Right lung (tissue), 10 donors: ENCODE measurements around the gene GGCT. TPM values are rescaled to one million over a fixed set of nuclear protein-coding genes. Genes with fewer than 3 reads are reported as not detected.
"Not testable (repeated sequence)": the region's sequence is repeated elsewhere in the genome, so short reads cannot be mapped to it uniquely, and the experiment has no call there.

ENCODE experiments used
- DNase-seq, 2 donors: peaks; one replicate each; pipeline ENCODE4 v3.0.0-alpha.2; 2013
- long read RNA-seq, 8 donors: transcript quantifications; one replicate each; lab custom pipeline, GENCODE V29; 2026
- polyA plus RNA-seq, 5 donors: library from polyadenylated mRNA; unstranded; fragments of 120-200 nt; gene quantifications; one replicate each; pipeline versions ENCODE4 v1.2.1 to v1.2.3, GENCODE V29; 2013; ENCODE audit warnings: inconsistent platforms in 1 of 5, low replicate concordance in 1 of 5; ENCODE audit not compliant: insufficient read length in 5 of 5, insufficient read depth in 1 of 5

GGCT gene, protein sequence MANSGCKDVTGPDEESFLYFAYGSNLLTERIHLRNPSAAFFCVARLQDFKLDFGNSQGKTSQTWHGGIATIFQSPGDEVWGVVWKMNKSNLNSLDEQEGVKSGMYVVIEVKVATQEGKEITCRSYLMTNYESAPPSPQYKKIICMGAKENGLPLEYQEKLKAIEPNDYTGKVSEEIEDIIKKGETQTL
- 10 to 100 TPM; 60.0 to 81.5 (median 64.9) TPM for polyA plus RNA-seq
- long read RNA-seq, donor 1, transcript GGCT-202 (4 exons, 1,173 nt): major isoform, 21 of 35 reads
- long read RNA-seq, donor 1, transcript GGCT-207 (3 exons, 1,012 nt): minor isoform, 7 of 35 reads
- long read RNA-seq, donor 1, partial matches to known transcripts: 6 of 35 reads
- long read RNA-seq, donor 1, other reads (novel, unspliced or antisense): 0 of 35 reads
- long read RNA-seq, donor 2, transcript GGCT-202 (4 exons, 1,173 nt): major isoform, 26 of 32 reads
- long read RNA-seq, donor 2, partial matches to known transcripts: 0 of 32 reads
- long read RNA-seq, donor 2, other reads (novel, unspliced or antisense): 0 of 32 reads
- long read RNA-seq, donor 3, transcript GGCT-207 (3 exons, 1,012 nt): minor isoform, 6 of 32 reads
- long read RNA-seq, donor 3, transcript GGCT-202 (4 exons, 1,173 nt): major isoform, 18 of 32 reads
- long read RNA-seq, donor 3, partial matches to known transcripts: 7 of 32 reads
- long read RNA-seq, donor 3, other reads (novel, unspliced or antisense): 0 of 32 reads
- long read RNA-seq, donor 4, transcript GGCT-202 (4 exons, 1,173 nt): major isoform, 6 of 12 reads
- long read RNA-seq, donor 4, partial matches to known transcripts: 0 of 12 reads
- long read RNA-seq, donor 4, other reads (novel, unspliced or antisense): 0 of 12 reads
- long read RNA-seq, donor 5, transcript GGCT-207 (3 exons, 1,012 nt): minor isoform, 7 of 58 reads
- long read RNA-seq, donor 5, transcript GGCT-202 (4 exons, 1,173 nt): major isoform, 38 of 58 reads
- long read RNA-seq, donor 5, partial matches to known transcripts: 13 of 58 reads
- long read RNA-seq, donor 5, other reads (novel, unspliced or antisense): 0 of 58 reads
- long read RNA-seq, donor 6, transcript GGCT-207 (3 exons, 1,012 nt): minor isoform, 7 of 35 reads
- long read RNA-seq, donor 6, transcript GGCT-202 (4 exons, 1,173 nt): major isoform, 18 of 35 reads
- long read RNA-seq, donor 6, partial matches to known transcripts: 10 of 35 reads
- long read RNA-seq, donor 6, other reads (novel, unspliced or antisense): 0 of 35 reads
- long read RNA-seq, donor 7, transcript GGCT-207 (3 exons, 1,012 nt): minor isoform, 6 of 28 reads
- long read RNA-seq, donor 7, transcript GGCT-202 (4 exons, 1,173 nt): major isoform, 20 of 28 reads
- long read RNA-seq, donor 7, partial matches to known transcripts: 0 of 28 reads
- long read RNA-seq, donor 7, other reads (novel, unspliced or antisense): 0 of 28 reads
- long read RNA-seq, donor 8, transcript GGCT-207 (3 exons, 1,012 nt): minor isoform, 5 of 23 reads
- long read RNA-seq, donor 8, transcript GGCT-202 (4 exons, 1,173 nt): major isoform, 9 of 23 reads
- long read RNA-seq, donor 8, partial matches to known transcripts: 9 of 23 reads
- long read RNA-seq, donor 8, other reads (novel, unspliced or antisense): 0 of 23 reads

GRCh38 chr7:30504301-30505173 is at the start of gene GGCT:
TSS of gene GGCT (minus strand) at chr7:30504829. CDS start at chr7:30504709, 120 bp downstream.
- DNase-seq: peak; percentile 96 to 98

DNA sequence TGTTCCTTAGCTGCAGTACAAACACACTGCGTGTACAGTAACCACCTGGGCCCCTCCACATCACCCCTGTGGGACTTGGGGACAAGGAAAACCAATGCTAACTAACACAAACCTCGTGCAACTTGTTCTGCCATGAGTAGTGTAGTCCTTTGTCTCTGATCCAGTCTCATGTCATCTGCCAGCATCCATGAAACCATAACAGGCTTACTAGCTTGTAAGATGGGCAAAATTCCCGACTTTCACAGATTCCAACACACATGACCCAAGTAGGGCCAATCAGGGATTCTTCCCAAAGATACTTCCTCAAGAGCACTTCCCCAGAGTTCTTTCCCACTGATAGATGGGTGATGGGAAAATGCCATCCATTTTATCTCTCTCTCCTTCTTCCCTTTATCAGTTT is 48.9 kb upstream of the GGCT start:
- DNase-seq: no peak

- peak in 1 of 2 donors; percentile 45 for DNase-seq
Observed at GRCh38 chr7:30553141-30553540, 48.5 kb upstream of the GGCT start.

DNA sequence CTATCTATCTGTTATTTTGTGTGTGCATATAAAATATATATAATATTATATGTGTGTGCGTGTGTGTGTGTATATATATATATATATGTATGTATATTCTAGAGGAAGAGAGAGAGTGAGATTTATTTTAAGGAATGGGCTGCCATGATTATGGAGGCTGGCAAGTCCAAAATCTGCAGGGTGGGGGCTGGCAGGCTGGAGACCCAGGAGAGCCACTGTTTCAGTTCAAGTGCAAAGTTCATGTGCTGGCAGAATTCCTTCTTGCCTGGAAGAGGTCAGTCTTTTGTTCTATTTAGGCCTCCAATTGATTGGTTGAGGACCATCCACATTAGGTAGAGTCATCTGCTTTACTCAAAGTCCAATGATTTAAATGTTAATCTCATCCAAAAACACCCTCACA is 47.7 kb upstream of the GGCT start:
- DNase-seq: no peak

DNA sequence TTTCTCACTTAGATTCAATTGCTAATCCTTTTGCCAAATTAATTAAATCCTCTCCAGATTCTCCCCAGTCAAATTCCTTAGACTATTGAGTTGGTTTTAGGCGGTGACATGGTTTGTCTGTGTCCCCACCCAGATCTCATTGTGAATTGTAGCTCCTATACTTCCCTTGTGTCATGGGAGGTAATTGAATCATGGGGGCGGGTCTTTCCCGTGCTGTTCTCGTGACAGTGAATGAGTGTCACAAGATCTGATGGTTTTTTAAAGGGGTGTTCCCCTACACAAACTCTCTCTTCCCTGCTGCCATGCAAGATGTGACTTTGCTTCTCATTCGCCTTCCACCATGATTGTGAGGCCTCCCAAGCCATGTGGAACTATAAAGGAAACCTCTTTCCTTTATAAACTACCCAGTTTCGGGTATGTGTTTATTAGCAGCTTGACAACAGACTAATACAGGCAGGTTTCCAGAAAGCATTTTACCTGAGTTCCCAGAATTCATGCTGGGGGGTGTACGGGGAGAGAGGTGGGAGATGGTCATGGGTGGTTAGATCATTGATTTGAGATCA is 45.4 kb upstream of the GGCT start:
- no peak for DNase-seq

DNA sequence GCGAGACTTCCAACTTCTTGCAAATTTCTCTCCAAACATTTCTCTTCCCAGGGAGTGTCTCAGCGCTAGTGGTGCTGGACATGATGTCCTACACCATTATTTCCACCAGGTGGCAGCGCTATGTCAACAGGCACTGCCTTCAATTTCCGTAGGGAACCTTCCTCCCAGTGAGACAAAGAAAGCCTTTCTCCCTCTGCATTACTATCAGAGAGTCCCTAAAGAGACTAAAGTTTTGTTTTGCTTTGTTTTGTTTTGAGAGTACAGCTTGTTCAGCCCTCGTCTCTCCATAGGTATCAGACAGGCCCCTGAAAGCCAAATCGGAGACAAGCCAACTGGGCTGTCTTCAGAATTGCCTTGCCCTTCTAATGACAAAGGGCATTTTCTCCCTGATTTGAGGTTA is 44.2 kb upstream of the GGCT start:
- peak; percentile 49 to 70 for DNase-seq

GRCh38 chr7:30546596-30546995 is 42.0 kb upstream of the GGCT start:
- DNase-seq: no peak

- no peak for DNase-seq
Observed at GRCh38 chr7:30545791-30546555, 41.3 kb upstream of the GGCT start.

- DNase-seq: no peak
Observed at GRCh38 chr7:30543813-30544525, 39.3 kb upstream of the GGCT start.

DNA sequence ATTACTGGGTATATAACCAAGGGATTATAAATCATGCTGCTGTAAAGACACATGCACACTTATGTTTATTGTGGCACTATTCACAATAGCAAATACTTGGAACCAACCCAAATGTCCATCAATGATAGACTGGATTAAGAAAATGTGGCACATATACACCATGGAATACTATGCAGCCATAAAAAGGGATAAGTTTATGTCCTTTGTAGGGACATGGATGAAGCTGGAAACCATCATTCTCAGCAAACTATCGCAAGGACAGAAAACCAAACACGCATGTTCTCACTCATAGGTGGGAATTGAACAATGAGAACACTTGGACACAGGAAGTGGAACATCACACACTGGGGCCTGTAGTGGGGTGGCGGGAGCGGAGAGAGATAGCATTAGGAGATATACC is 38.5 kb upstream of the GGCT start:
- DNase-seq: not testable (repeated sequence)

DNA sequence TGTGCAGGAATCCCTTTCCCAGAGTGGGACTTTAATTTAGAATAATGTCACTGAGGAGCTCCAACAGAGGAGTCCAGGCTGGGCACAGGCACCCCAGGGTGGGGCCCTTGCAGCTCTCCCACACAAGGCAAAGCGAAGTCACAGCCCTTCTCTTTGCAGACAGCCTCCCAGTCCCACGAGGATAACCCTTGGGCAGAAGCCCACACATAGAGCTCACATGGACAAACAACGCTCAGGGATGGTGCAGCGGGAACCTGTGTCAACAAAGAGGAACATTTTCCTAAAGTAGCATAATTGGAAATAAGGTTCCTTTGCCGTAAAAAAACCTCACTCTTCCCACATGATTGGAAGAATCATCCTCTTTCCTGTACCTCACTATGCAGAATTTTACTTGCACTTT is 29.3 kb upstream of the GGCT start:
- no peak for DNase-seq

GRCh38 chr7:30531286-30531685 is 26.7 kb upstream of the GGCT start:
- DNase-seq: no peak

- no peak for DNase-seq
Observed at GRCh38 chr7:30530373-30530772, 25.7 kb upstream of the GGCT start.

DNA sequence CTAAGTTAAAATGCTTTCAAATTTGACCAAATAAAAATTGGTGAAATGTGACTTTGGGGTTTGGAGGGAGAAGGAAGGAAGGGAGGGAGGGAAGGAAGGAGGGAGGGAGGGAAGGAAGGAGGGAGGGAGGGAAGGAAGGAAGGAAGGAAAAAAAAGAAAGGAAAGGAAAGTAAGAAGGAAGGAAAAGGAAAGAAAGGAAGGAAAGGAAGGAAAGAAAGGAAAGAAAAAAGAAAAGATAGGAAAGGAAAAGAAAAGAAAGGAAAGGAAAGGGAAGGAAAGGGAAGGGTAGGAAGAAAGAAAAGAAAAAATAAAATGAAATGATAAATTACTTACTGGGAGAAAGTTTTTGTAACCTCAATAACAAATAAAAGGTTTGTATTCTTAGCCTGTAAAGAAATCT is 24.1 kb upstream of the GGCT start:
- no peak for DNase-seq

DNA sequence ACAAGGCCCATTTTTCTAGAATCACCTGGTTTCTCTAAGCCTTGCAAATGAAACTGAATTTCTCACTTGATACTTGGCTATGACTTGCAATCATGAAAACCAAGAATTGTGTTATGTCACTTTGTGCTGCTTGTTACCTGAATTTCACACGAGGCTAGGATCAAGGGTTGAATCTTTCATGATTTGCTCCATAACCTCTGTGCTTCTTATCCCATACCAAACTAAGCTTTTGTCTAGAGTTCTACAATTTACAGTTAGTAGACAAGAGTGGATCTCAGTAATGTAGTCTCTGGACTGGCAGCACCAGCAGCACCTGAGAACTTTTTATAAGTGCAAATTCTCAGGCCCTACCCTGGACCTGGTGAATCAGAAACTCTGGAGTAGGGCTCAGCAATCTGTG is 22.7 kb upstream of the GGCT start:
- not testable (repeated sequence) for DNase-seq

- DNase-seq: no peak
Observed at GRCh38 chr7:30526163-30526562, 21.5 kb upstream of the GGCT start.

GRCh38 chr7:30525429-30525828 is 20.8 kb upstream of the GGCT start:
- no peak for DNase-seq

GRCh38 chr7:30524545-30524944 is 19.9 kb upstream of the GGCT start:
- no peak for DNase-seq
